AG04449 (cell line): ENCODE results near the gene EPC1.

Experiments used
- CTCF ChIA-PET: fragments of 350-600 bp; formaldehyde crosslinking; extraction: SDS; loops from one replicate; lab custom pipeline; 2021; ENCODE audit warnings: antibody characterized with exemption; lab: Yijun Ruan, JAX
- POLR2A ChIA-PET: fragments of 400-600, 350-600 bp; formaldehyde crosslinking; extraction: SDS; loops from one replicate; lab custom pipeline; 2020; ENCODE audit warnings: antibody characterized with exemption, inconsistent platforms; lab: Yijun Ruan, JAX
- DNase-seq: peaks from one replicate; pipeline ENCODE4 v3.0.0-alpha.2; 2010; ENCODE audit warnings: low read depth, low spot score
- H3K4me3 ChIP-seq: 2 replicates; pipeline ENCODE4 v1.5.1; 2011; ENCODE audit warnings: low read depth, mild to moderate bottlenecking, control low read depth, low read length
- TF ChIP-seq, protein P1 (sequence below): IDR thresholded peaks from one replicate; pipeline ENCODE4 v1.5.1; 2011; ENCODE audit warnings: mild to moderate bottlenecking, moderate library complexity, low read length, control low read depth, inconsistent platforms; ENCODE audit not compliant: insufficient read depth; ENCODE audit errors: missing control alignments

EPC1 gene

DNA sequence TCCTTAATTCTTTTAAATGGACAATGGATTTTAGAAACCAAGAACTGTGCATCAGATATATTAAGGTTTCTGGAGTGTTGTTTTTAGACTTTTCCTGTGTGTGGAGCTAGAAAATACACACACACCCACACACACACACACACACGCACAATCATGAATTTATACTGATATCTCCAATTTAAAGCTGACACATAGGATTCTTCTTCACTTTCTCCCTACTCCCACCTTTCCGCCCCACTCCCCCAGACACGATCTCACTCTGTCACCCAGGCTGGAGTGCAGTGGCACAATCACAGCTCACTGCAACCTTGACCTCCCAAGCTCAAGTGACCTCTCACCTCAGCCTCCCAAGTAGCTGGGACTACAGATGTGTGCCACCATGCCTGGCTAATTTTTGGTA is 100.3 kb downstream of the EPC1 start:
- CTCF ChIA-PET, result interaction anchor here (0.7 to 6.1 kb wide), 2 partner anchors 11 to 121 kb away, joined by 4 to 70 read pairs; no protein-coding TSS in a partner anchor

DNA sequence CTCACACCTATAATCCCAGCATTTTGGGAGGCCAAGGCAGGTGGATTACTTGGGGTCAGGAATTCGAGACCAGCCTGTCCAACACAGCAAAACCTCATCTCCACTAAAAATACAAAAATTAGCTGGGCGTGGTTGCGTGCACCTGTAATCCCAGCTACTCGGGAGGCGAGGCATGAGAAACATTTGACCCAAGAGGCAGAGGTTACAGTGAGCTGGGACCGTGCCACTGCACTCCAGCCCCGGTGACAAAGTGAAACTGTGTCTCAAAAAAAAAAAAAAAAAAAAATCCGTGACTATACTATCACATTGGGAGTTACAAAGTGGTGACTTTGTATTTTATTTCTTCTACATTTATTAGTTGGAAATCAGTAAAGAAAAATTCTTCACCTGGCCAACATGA is 101.2 kb downstream of the EPC1 start:
- ChIA-PET POLR2A (no interaction called here), CTCF (interaction anchor here (6.1 kb wide), 1 partner anchor 11 kb away, joined by 70 read pairs; no protein-coding TSS in a partner anchor)
- no peak for DNase-seq
- H3K4me3 ChIP-seq, result no peak overlapping the region
- TF ChIP-seq, protein P1, sequence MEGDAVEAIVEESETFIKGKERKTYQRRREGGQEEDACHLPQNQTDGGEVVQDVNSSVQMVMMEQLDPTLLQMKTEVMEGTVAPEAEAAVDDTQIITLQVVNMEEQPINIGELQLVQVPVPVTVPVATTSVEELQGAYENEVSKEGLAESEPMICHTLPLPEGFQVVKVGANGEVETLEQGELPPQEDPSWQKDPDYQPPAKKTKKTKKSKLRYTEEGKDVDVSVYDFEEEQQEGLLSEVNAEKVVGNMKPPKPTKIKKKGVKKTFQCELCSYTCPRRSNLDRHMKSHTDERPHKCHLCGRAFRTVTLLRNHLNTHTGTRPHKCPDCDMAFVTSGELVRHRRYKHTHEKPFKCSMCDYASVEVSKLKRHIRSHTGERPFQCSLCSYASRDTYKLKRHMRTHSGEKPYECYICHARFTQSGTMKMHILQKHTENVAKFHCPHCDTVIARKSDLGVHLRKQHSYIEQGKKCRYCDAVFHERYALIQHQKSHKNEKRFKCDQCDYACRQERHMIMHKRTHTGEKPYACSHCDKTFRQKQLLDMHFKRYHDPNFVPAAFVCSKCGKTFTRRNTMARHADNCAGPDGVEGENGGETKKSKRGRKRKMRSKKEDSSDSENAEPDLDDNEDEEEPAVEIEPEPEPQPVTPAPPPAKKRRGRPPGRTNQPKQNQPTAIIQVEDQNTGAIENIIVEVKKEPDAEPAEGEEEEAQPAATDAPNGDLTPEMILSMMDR, result no peak

More for the DNA sequence above, 100.3 kb downstream of the EPC1 start:
- no peak overlapping the region for H3K4me3 ChIP-seq
- POLR2A ChIA-PET, result no interaction called here
- TF ChIP-seq, protein P1, result no peak
- DNase-seq, result no peak

DNA sequence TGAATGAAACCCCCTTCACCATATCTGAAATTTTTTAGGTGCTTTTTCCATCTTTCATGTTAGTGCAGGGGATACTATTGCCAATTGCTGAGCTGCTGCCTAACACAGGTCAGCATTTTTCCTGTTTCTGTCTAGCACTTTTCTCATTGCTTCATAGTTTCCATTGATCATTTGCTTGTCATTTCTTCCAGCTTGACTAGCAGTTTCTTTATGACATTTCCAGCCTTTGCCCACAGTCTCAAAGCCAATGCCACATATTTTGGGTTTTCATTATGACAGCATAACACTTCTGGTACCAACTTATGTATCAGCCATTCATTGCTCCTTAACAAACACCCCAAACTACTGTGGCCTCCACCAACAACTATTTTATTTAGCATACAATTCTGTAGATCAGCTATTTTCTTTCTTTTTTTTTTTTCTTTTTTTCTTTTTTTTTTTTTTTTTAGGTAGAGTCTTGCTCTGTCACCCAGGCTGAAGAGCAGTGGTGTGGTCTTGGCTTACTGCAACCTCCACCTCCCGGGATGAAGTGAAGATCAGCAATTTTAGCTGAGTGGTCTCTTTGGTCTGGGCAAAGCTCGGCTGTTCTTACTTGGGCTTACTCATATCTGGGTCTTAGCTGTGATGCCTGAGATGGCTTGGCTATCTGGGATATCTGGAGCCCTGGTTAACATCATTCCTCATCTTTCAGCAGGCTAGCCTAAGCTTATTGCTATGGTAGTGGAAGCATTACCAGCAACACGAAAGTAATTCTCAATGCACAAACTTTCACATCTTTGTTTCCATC is 102.3 kb downstream of the EPC1 start:
- TF ChIP-seq, protein P1, result no peak
- ChIA-PET CTCF (interaction anchor here (1.0 to 6.1 kb wide), 2 partner anchors 13 to 119 kb away, joined by 3 to 70 read pairs; no protein-coding TSS in a partner anchor), POLR2A (no interaction called here)
- no peak overlapping the region for H3K4me3 ChIP-seq
- DNase-seq, result no peak

DNA sequence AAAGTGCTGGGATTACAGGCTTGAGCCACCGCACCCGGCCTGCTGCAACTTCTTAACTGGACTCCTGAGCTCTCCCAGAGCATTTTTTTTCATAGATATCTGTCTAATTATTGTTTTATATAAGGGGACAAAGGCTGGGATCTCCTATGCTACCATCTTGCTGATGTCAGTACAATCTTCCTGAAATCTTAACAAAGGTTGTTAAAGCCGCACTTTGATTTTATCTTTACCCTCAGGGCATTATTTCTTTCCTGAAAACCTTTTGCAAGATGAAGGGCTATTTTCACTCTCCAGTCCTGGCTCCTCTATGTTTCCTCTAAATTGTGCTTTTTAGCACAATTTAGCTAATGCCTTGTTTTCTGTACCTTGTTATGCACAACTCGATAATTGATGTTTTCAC is 102.9 kb downstream of the EPC1 start:
- CTCF ChIA-PET, result interaction anchor here (1.0 to 6.1 kb wide), 3 partner anchors 13 to 120 kb away, joined by 3 to 70 read pairs (median 6); no protein-coding TSS in a partner anchor
- no peak overlapping the region for H3K4me3 ChIP-seq
- no peak for DNase-seq
- POLR2A ChIA-PET, result no interaction called here
- TF ChIP-seq, protein P1, result no peak

DNA sequence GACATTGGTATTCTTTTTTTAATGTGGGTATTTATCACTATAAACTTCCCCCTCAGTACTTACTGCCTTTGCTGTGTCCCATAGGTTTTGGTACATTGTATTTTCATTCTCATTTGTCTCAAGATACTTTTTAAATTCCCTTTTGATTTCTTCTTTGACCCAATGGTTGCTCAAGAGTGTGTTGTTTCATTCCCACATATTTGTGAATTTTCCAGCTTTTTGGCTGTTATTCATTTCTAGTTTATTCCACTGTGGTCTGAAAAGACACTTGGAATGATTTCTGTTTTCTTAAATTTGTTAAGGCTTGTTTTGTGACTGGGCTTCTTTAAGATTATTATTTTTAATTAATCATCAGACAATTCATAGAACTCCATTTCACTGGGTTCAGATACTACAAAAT is 105.0 kb downstream of the EPC1 start:
- TF ChIP-seq, protein P1, result no peak
- H3K4me3 ChIP-seq, result no peak overlapping the region
- DNase-seq, result no peak
- POLR2A ChIA-PET, result no interaction called here
- CTCF ChIA-PET, result interaction anchor here (0.8 to 2.7 kb wide), 5 partner anchors 10 to 104 kb away, joined by 3 to 7 read pairs (median 6); no protein-coding TSS in a partner anchor

DNA sequence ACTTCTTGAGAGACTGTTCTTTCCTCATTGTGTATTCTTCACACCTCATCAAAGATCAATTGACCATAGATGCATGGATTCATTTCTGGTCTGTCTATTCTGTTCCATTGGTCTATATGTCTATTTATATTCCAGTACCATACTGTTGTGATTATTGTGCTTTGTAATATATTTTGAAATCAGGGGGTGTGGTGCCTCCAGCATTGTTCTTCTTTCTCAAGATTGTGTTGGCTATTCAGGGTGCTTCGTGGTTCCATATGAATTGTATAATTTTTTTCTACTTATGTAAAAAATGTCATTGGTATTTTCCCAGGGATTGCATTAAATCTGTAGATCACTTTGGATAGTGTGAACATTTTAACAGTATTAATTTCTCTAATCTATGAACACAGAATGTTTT is 106.5 kb downstream of the EPC1 start:
- ChIA-PET CTCF (no interaction called here), POLR2A (no interaction called here)
- no peak for DNase-seq
- no peak overlapping the region for H3K4me3 ChIP-seq
- TF ChIP-seq, protein P1, result no peak
